ENCODE data around the gene TJP1. TPM values are rescaled to one million over a fixed set of nuclear protein-coding genes. Genes with fewer than 3 reads are reported as not detected.
A peak's percentile ranks its signal among the peaks of the same experiment; 100 is the strongest.

TJP1 gene
- total RNA-seq, 1 experiment from 2014 or later: 67.0 TPM

GRCh38 chr15:29695489-29696167 is 126.6 kb downstream of the TJP1 start:
- peaks cover 18% of the 10 kb centered on the region; the same call in 1 of the 2 replicates for H3K36me3 ChIP-seq (ENCODE audit: low read depth, low read length)
- H3K27me3 ChIP-seq (ENCODE audit: low read length): no peaks in the 10 kb centered on the region
- H3K4me2 ChIP-seq (ENCODE audit: low read length): no peak overlapping the region
- H3F3A ChIP-seq (ENCODE audit: low read length, unreplicated experiment): peaks cover 4% of the 10 kb centered on the region
- no peaks in the 10 kb centered on the region for H3K9me2 ChIP-seq (replicated peaks; ENCODE audit: low read length)
- no peak overlapping the region for H3K9ac ChIP-seq (ENCODE audit: low read length)
- no peaks in the 10 kb centered on the region for H3K9me3 ChIP-seq (ENCODE audit: low read length)
- peaks cover 48% of the 10 kb centered on the region for H3K4me1 ChIP-seq (ENCODE audit: insufficient read depth, low read length)
- ChIA-PET CTCF (no interaction called here), POLR2A (ENCODE audit: unreplicated experiment) (no interaction called here)
- no peak overlapping the region for H2AFZ ChIP-seq (ENCODE audit: low read length)
- DNase-seq: peak; percentile 34
- no peak for ATAC-seq
- H3K4me3 ChIP-seq (ENCODE audit: low read length): no peak overlapping the region
- no peak overlapping the region for H3K27ac ChIP-seq (ENCODE audit: low read length)
- TF ChIP-seq, protein P1, sequence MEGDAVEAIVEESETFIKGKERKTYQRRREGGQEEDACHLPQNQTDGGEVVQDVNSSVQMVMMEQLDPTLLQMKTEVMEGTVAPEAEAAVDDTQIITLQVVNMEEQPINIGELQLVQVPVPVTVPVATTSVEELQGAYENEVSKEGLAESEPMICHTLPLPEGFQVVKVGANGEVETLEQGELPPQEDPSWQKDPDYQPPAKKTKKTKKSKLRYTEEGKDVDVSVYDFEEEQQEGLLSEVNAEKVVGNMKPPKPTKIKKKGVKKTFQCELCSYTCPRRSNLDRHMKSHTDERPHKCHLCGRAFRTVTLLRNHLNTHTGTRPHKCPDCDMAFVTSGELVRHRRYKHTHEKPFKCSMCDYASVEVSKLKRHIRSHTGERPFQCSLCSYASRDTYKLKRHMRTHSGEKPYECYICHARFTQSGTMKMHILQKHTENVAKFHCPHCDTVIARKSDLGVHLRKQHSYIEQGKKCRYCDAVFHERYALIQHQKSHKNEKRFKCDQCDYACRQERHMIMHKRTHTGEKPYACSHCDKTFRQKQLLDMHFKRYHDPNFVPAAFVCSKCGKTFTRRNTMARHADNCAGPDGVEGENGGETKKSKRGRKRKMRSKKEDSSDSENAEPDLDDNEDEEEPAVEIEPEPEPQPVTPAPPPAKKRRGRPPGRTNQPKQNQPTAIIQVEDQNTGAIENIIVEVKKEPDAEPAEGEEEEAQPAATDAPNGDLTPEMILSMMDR (conservative IDR thresholded peaks at IDR 0.05; ENCODE audit: low read depth, low read length): peak; percentile 46; the same call in 1 of the 2 replicates
- no peak for TF ChIP-seq EZH2 (IDR thresholded peaks at IDR 0.05; ENCODE audit: low read length, unreplicated experiment)
- no peaks in the 10 kb centered on the region for H3K79me2 ChIP-seq (ENCODE audit: low read length)
- BruUV-seq (replicated peaks): no TSS peak
- intact Hi-C loops (cut with micrococcal nuclease): no loop called here
- no peaks in the 10 kb centered on the region for H4K20me1 ChIP-seq (ENCODE audit: low read length)

- Histone ChIP-seq H2AFZ (ENCODE audit: low read length) (no peak overlapping the region), H3F3A (ENCODE audit: low read length, unreplicated experiment) (no peaks in the 10 kb centered on the region), H3K9ac (ENCODE audit: low read length) (no peak overlapping the region), H3K27ac (ENCODE audit: low read length) (peak overlapping the region; percentile 1; the same call in 1 of the 2 replicates), H3K4me3 (ENCODE audit: low read length) (no peak overlapping the region), H4K20me1 (ENCODE audit: low read length) (no peaks in the 10 kb centered on the region), H3K4me1 (ENCODE audit: insufficient read depth, low read length) (peaks cover 32% of the 10 kb centered on the region), H3K27me3 (ENCODE audit: low read length) (no peaks in the 10 kb centered on the region), H3K4me2 (ENCODE audit: low read length) (peak overlapping the region; percentile 18; the same call in 1 of the 2 replicates), H3K79me2 (ENCODE audit: low read length) (no peaks in the 10 kb centered on the region), H3K9me3 (ENCODE audit: low read length) (no peaks in the 10 kb centered on the region), H3K36me3 (ENCODE audit: low read depth, low read length) (no peaks in the 10 kb centered on the region), H3K9me2 (replicated peaks; ENCODE audit: low read length) (no peaks in the 10 kb centered on the region)
- intact Hi-C loops (cut with micrococcal nuclease): loop anchor here (1.0 kb wide), 1 partner anchor 22 kb away; no protein-coding TSS in a partner anchor
- TF ChIP-seq, protein P1 (conservative IDR thresholded peaks at IDR 0.05; ENCODE audit: low read depth, low read length): no peak
- no peak for TF ChIP-seq EZH2 (IDR thresholded peaks at IDR 0.05; ENCODE audit: low read length, unreplicated experiment)
- no peak for TF ChIP-seq EZH2phosphoT487 (IDR thresholded peaks at IDR 0.05; ENCODE audit: borderline replicate concordance, low read length)
- ATAC-seq: peak; percentile 58
- ChIA-PET POLR2A (ENCODE audit: unreplicated experiment) (no interaction called here), CTCF (no interaction called here)
- no TSS peak for BruUV-seq (replicated peaks)
- peak; percentile 64 for DNase-seq
These were observed 129.0 kb downstream of the TJP1 start for GRCh38 chr15:29693225-29693624.

GRCh38 chr15:29692527-29692926 is 129.7 kb downstream of the TJP1 start:
- Histone ChIP-seq H3K27ac (ENCODE audit: low read length) (no peak overlapping the region), H3F3A (ENCODE audit: low read length, unreplicated experiment) (no peaks in the 10 kb centered on the region), H3K4me3 (ENCODE audit: low read length) (no peak overlapping the region), H3K9me2 (replicated peaks; ENCODE audit: low read length) (no peaks in the 10 kb centered on the region), H3K9me3 (ENCODE audit: low read length) (no peaks in the 10 kb centered on the region), H3K4me1 (ENCODE audit: insufficient read depth, low read length) (peaks cover 30% of the 10 kb centered on the region), H3K27me3 (ENCODE audit: low read length) (no peaks in the 10 kb centered on the region), H3K79me2 (ENCODE audit: low read length) (no peaks in the 10 kb centered on the region), H4K20me1 (ENCODE audit: low read length) (no peaks in the 10 kb centered on the region), H3K9ac (ENCODE audit: low read length) (no peak overlapping the region), H2AFZ (ENCODE audit: low read length) (no peak overlapping the region), H3K36me3 (ENCODE audit: low read depth, low read length) (no peaks in the 10 kb centered on the region), H3K4me2 (ENCODE audit: low read length) (no peak overlapping the region)
- intact Hi-C loops (cut with micrococcal nuclease): no loop called here
- no TSS peak for BruUV-seq (replicated peaks)
- TF ChIP-seq, protein P1 (conservative IDR thresholded peaks at IDR 0.05; ENCODE audit: low read depth, low read length): peak; percentile 41; the same call in 1 of the 2 replicates
- TF ChIP-seq EZH2phosphoT487 (IDR thresholded peaks at IDR 0.05; ENCODE audit: borderline replicate concordance, low read length): no peak
- ChIA-PET CTCF (no interaction called here), POLR2A (ENCODE audit: unreplicated experiment) (no interaction called here)
- DNase-seq (no peak), ATAC-seq (no peak)

All from PC-3 (cell line).